Tibial nerve (tissue), 4 donors: ENCODE measurements around the gene TOMM40L.

Source experiments
- CTCF ChIP-seq, 5 experiments: fragments of 200-600 bp in 3 of 5; fragments of 450-650 bp in 2 of 5; sonication (generic) in 3 of 5; IDR thresholded peaks; one replicate each; pipeline ENCODE4 v1.5.1; 2016 to 2019; ENCODE audit warnings: antibody characterized with exemption in 5 of 5, mild to moderate bottlenecking in 3 of 5, moderate library complexity in 2 of 5
- EP300 ChIP-seq, 2 donors: sonication (generic); formaldehyde crosslinking; IDR thresholded peaks; one replicate each; pipeline ENCODE4 v1.6.1; 2017; ENCODE audit warnings: antibody characterized with exemption in 2 of 2, mild to moderate bottlenecking in 1 of 2
- POLR2A ChIP-seq, 2 donors: fragments of 450-650 bp; IDR thresholded peaks; one replicate each; pipeline ENCODE4 v1.6.1; 2017; ENCODE audit warnings: antibody characterized with exemption in 2 of 2, mild to moderate bottlenecking in 2 of 2, moderate library complexity in 2 of 2

- TF ChIP-seq EP300 (IDR thresholded peaks at IDR 0.05) (peak in 1 of 2 donors; percentile 33), CTCF (IDR thresholded peaks at IDR 0.05) (peak; percentile 78 to 90 (median 84)), POLR2A (IDR thresholded peaks at IDR 0.05) (no peak)
Measured at GRCh38 chr1:161192476-161193465, 33.1 kb upstream of the TOMM40L start.
